ENCODE data around the gene DIPK2A. TPM values are rescaled to one million over a fixed set of nuclear protein-coding genes. Genes with fewer than 3 reads are reported as not detected.

Gene DIPK2A
- total and polyA plus RNA-seq, 2 of the 4 experiments (the other 2 are of a cell fraction) = 9.3 to 14.0 TPM

GRCh38 chr3:143934791-143935190 lies 36.8 kb upstream of the DIPK2A start:
- no peak for TF ChIP-seq MAZ (IDR thresholded peaks at IDR 0.05; ENCODE audit: borderline replicate concordance, low read depth, low read length)
- no peak for TF ChIP-seq CHD1 (IDR thresholded peaks at IDR 0.05; ENCODE audit: low read depth, low read length)
- no peak for TF ChIP-seq RCOR1 (IDR thresholded peaks at IDR 0.05; ENCODE audit: insufficient replicate concordance, low read length)
- no peak for TF ChIP-seq RAD21 (IDR thresholded peaks at IDR 0.05; ENCODE audit: low read length)
- TF ChIP-seq USF2 (IDR thresholded peaks at IDR 0.05; ENCODE audit: low read depth, low read length) = no peak
- no peak overlapping the region for H4K5ac ChIP-seq (ENCODE audit: low read depth, low read length)
- no peaks in the 10 kb centered on the region for H3K36me3 ChIP-seq (ENCODE audit: control insufficient read depth, insufficient read depth, low read length)
- H3K9ac ChIP-seq (ENCODE audit: low read depth, low read length) = no peak overlapping the region
- no peaks in the 10 kb centered on the region for H3K9me3 ChIP-seq (ENCODE audit: control insufficient read depth, insufficient read depth, low read length)
- WGBS, 2 experiments (ENCODE audit: extremely low coverage in 2 of 2, insufficient read length in 1 of 2) = no CpG with 5 or more reads among the region's 3 CpGs
- H2BK20ac ChIP-seq (ENCODE audit: low read depth, low read length) = no peak overlapping the region
- intact Hi-C loops (cut with micrococcal nuclease) (no loop called here), in situ Hi-C loops (cut with MboI; ENCODE audit: low sequenced_read_pairs) (no loop called here), dilution Hi-C loops (cut with HindIII; ENCODE audit: low sequenced_read_pairs, unreplicated experiment) (no loop called here)
- no peak overlapping the region for H2BK5ac ChIP-seq (ENCODE audit: low read depth, low read length, poor library complexity, severe bottlenecking)
- no peak for DNase-seq
- no peak overlapping the region for H3K14ac ChIP-seq (replicated peaks; ENCODE audit: low read depth, low read length)
- H3K4me2 ChIP-seq (ENCODE audit: low read depth, low read length) = no peak overlapping the region
- H2AK5ac ChIP-seq (ENCODE audit: low read depth, low read length) = no peak overlapping the region
- no peak overlapping the region for H3K4ac ChIP-seq (ENCODE audit: low read depth, low read length)
- no peak overlapping the region for H2BK120ac ChIP-seq (ENCODE audit: low read depth, low read length)
- no peak overlapping the region for H2AFZ ChIP-seq (replicated peaks; ENCODE audit: low read length, poor library complexity)
- H3K27me3 ChIP-seq (ENCODE audit: control insufficient read depth, insufficient read depth, low read length) = no peaks in the 10 kb centered on the region
- H4K91ac ChIP-seq (ENCODE audit: insufficient read depth, low read depth, low read length) = no peak overlapping the region
- ATAC-seq (ENCODE audit: low read depth) = no peak
- no peak overlapping the region for H3K56ac ChIP-seq (ENCODE audit: extremely low read depth, insufficient read depth, low read length)
- H3K27ac ChIP-seq (ENCODE audit: insufficient read depth, low read length) = no peak overlapping the region
- no peak overlapping the region for H2BK15ac ChIP-seq (ENCODE audit: low read depth, low read length)
- no peak overlapping the region for H2AK9ac ChIP-seq (replicated peaks; ENCODE audit: low read depth, low read length, poor library complexity)
- H3K9me1 ChIP-seq (ENCODE audit: insufficient read depth, low read length) = no peaks in the 10 kb centered on the region
- H3K23ac ChIP-seq (ENCODE audit: low read depth, low read length) = no peak overlapping the region
- H3K4me1 ChIP-seq (ENCODE audit: control insufficient read depth, insufficient read depth, low read length) = no peaks in the 10 kb centered on the region
- H3K18ac ChIP-seq (ENCODE audit: low read depth, low read length) = no peak overlapping the region
- CTCF ChIA-PET = no interaction called here
- no peak overlapping the region for H3K4me3 ChIP-seq (ENCODE audit: insufficient read depth, low read depth, low read length)
- H4K8ac ChIP-seq (ENCODE audit: low read depth in 2 of 2, low read length in 2 of 2) = no peak overlapping the region
- BruUV-seq (replicated peaks) = no TSS peak
- POLR2A ChIA-PET (ENCODE audit: unreplicated experiment) = no interaction called here
- no peaks in the 10 kb centered on the region for H3K79me1 ChIP-seq (ENCODE audit: low read depth in 1 of 2, low read length in 2 of 2)
- no peaks in the 10 kb centered on the region for H4K20me1 ChIP-seq (ENCODE audit: insufficient read depth, low read length)

All from IMR-90 (cell line).